Stimulated activated CD4-positive, alpha-beta T cell treated with anti-CD3 and anti-CD28 coated beads, Interleukin-4, amount 100 ng/mL, for 4 hours (primary cell): Measurements from ENCODE around the gene POLQ.
"Not testable (repeated sequence)": the region's sequence is repeated elsewhere in the genome, so short reads cannot be mapped to it uniquely, and the experiment has no call there.

ENCODE experiments used
- DNase-seq, 2 experiments: peaks; one replicate each; pipeline ENCODE4 v3.0.0-alpha.2; 2020

POLQ gene

GRCh38 chr3:121411523-121411922 lies 134.3 kb downstream of the POLQ start:
- no peak for DNase-seq

GRCh38 chr3:121405631-121406030 lies 140.2 kb downstream of the POLQ start:
- no peak for DNase-seq

- no peak for DNase-seq
Observed at GRCh38 chr3:121399820-121400219, 146.0 kb downstream of the POLQ start.

- DNase-seq, result not testable (repeated sequence)
Observed at GRCh38 chr3:121398051-121398450, 147.7 kb downstream of the POLQ start.

GRCh38 chr3:121395967-121396366 lies 149.8 kb downstream of the POLQ start:
- not testable (repeated sequence) for DNase-seq

GRCh38 chr3:121388308-121388707 lies 157.5 kb downstream of the POLQ start:
- DNase-seq, result not testable (repeated sequence)
